GM12801 (cell line): ENCODE measurements around the gene SLC22A15.

Source experiments
- TF ChIP-seq, protein P1 (sequence below): IDR thresholded peaks from one replicate; pipeline ENCODE4 v1.5.1; 2011; ENCODE audit warnings: control low read depth; ENCODE audit not compliant: insufficient read length; ENCODE audit errors: extremely low read depth

Gene SLC22A15

DNA sequence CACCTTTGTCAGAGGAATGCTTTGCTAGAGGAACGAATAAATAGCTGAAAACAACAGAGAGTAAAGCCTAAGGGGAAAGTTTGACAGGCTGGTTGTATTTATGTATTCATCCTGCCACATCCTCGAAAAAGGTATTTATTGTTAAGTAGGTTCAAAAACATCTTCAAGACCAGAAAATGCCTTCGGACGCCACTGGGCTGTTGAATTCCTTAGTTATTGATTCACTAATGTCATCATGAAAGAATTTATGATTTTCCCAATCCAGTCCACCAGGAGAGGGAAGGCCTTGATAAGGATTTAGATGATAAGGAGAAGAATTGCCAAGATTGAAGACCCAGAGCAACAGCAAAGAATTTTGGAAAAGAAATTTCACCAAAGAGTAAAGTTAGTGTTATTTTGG, 99.7 kb downstream of the SLC22A15 start:
- TF ChIP-seq, protein P1, sequence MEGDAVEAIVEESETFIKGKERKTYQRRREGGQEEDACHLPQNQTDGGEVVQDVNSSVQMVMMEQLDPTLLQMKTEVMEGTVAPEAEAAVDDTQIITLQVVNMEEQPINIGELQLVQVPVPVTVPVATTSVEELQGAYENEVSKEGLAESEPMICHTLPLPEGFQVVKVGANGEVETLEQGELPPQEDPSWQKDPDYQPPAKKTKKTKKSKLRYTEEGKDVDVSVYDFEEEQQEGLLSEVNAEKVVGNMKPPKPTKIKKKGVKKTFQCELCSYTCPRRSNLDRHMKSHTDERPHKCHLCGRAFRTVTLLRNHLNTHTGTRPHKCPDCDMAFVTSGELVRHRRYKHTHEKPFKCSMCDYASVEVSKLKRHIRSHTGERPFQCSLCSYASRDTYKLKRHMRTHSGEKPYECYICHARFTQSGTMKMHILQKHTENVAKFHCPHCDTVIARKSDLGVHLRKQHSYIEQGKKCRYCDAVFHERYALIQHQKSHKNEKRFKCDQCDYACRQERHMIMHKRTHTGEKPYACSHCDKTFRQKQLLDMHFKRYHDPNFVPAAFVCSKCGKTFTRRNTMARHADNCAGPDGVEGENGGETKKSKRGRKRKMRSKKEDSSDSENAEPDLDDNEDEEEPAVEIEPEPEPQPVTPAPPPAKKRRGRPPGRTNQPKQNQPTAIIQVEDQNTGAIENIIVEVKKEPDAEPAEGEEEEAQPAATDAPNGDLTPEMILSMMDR: no peak

DNA sequence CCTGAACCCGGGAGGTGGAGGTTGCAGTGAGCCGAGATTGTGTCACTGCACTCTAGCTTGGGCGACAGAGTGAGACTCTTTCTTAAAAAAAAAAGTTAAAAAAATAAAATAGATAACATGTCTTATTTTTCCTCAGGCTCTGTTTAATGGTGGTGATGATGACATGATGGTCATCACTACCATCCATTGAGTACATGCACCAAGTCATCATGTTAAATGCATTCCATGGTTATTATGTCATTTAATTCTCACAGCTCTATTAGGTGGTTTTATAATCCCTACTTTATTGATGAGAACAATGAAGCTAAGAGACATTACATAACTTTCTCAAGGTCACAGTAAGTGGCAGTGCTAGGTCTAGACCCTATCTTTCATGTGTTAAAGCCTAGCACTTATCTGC, 100.5 kb downstream of the SLC22A15 start:
- TF ChIP-seq, protein P1: no peak

DNA sequence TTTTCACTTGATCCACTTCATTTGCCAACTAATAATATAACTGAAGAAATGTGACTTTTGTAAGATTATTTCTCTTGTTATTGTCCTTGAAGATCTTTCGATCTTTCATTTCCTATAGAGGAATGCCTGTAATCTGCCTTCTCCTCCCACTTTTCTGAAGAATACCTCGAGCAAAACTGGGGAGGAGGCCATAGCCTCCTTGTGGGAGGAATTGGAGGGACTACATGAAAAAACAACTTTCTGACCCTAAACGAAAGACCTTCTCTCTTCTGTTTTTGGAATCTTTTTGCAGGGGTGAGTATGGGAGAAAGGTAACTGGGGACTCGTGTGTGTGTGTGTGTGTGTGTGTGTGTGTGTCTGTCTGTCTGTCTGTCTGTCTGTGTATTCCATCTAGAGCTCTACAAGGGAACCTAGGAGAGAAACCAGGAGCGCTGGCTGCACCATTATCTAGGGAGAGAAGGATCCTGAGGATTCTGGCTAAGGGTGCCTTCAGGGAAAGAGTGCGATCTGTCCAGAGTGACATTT, 102.4 kb downstream of the SLC22A15 start:
- TF ChIP-seq, protein P1: no peak

DNA sequence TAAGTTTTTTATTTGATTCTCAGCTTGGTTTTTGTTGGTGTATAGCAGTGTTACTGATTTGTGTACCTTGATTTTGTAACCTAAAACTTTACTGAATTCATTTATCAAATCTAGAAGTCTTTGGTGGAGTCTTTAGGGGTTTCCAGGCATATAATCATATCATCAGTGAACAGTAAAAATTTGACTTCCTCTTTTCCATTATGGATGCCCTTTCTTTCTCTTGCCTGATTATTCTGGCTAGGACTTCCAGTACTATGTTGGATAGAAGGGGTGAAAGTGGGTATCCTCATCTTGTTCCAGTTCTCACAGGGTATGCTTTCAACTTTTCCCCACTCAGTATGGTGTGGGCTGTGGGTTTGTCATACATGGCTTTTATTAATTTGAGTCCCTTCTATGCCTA, 111.3 kb downstream of the SLC22A15 start:
- TF ChIP-seq, protein P1: no peak

DNA sequence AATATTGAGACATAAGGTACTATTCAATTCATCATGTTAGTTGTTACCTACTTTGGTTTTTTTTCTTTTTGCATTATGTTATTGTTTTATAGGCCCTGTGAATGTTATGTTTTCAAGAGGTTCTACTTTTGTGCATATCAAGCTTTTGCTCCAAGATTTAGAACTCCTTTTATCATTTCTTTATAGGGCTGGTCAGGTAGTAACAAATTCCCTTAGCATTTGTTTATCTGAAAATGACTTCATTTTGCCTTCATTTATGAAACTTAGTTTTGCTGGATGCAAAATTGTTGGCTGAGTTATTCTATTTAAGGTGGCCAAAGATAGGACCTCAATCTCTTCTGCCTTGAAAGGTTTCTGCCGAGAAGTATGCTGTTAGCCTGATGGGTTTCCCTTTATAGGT, 113.6 kb downstream of the SLC22A15 start:
- TF ChIP-seq, protein P1: no peak

DNA sequence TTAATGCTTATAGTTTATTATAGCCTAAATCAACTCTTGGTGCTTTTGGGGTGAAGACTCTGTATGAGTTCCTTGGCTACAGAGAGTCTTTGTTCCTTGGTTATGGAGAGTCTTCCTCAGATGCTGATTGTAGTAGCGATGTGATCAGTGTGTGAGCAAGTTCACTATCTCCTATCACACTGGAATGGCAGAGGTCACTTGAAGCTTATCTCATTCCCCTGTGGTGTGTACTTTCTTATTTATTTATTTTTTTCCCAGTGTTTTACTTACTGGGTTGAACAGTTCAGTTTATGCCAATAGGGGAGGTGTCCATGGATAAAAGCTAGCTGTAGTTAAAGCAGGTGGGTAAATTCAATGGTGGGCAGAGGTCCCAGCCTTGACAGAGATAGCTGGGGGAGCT, 114.8 kb downstream of the SLC22A15 start:
- TF ChIP-seq, protein P1: no peak

DNA sequence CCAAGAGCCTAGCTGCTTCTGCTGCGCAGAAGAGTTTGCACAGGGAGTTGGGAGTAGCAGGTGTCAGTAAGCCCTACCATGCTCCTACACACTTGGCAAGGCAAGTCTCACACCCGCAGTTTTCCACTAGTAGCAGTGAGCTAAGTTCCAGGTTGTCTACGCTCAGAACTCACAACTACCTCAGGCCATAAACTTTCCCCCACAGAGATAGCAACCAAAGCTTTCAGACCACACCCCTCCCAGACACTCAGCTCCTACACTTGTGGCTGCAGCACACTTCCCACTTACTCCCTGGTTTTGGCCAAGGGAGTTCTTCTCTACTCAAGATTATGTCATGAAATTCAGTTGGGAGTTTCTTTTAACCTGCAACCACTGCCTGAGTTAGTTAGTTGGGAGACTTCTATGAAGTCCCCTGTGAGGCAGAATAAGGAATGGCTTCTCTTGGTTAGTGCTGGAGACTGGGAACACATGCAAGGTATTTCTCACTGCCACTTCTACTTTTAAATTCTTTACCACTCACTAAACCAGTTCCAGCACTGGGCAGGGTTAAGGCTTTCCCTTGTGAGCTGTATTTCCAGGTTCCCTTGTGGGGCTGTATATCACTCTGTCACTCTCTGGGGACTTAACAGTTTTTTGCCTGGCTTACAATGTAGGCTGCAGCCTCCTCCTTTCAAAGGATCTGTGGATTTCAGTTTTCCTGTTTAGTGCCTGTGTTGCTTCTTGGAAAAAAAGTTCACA, 116.6 kb downstream of the SLC22A15 start:
- TF ChIP-seq, protein P1: no peak
